Activated CD8-positive, alpha-beta memory T cell treated with anti-CD3 and anti-CD28 coated beads, Interleukin-2, amount 50 U/mL, for 1 hour (primary cell): Measurements from ENCODE around the gene TOM1L2.
"Not testable (repeated sequence)": the region's sequence is repeated elsewhere in the genome, so short reads cannot be mapped to it uniquely, and the experiment has no call there.

Experiments used
- DNase-seq: peaks from one replicate; pipeline ENCODE4 v3.0.0-alpha.2; 2020; ENCODE audit errors: extremely low read depth

The TOM1L2 gene

DNA sequence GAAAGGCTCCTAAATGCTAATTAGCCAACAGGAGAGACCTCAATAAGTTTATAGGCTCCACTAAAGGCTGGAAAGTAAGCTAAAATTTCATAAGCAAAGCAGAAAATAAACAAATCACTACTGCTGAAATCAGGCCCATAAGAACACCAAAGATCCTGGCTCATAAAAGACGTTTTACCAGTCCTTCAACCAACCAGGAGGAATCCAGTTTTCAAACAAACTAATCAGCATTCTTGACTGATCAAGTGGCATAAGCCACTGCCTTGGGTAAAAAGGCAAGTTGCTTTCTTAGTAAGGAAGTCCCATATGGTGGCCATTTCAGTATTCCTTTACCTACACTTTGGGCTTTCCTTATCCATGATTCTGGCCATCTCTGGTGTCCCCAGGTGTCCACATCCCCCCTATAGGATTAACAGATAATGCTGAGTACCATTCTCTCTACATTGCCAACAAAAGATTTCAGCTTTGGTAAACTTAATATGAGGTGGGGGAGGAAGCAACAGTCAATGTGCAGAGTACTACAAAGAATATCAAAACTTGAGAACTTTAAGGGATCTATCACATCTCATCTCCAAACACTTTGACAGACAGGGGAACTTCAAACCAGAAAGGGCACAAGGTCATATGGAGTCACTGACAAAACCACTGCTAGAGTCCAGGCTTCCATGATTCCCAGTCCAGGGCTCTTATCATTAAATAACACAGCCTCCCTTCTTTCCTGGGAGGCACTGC is 1.3 kb downstream of the TOM1L2 start:
- no peak for DNase-seq

DNA sequence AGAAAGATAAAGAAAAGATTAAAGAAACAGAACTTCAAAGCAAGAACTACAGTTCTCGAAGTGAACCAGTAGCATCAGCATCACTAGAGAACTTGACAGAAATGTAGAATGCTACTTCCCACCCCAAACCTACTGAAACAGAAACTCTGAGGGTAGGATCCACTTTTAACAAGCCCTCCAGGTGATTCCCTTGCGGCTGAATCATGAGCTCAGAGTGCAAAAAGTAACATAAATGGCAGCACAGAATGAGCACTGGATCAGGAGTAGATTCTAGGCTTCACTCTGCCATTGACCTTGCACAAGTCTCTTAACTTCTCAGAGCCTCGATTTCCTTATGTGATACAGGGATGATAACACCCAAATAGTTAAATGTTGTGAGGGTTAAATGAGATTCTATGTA is 5.8 kb downstream of the TOM1L2 start:
- DNase-seq, result no peak

DNA sequence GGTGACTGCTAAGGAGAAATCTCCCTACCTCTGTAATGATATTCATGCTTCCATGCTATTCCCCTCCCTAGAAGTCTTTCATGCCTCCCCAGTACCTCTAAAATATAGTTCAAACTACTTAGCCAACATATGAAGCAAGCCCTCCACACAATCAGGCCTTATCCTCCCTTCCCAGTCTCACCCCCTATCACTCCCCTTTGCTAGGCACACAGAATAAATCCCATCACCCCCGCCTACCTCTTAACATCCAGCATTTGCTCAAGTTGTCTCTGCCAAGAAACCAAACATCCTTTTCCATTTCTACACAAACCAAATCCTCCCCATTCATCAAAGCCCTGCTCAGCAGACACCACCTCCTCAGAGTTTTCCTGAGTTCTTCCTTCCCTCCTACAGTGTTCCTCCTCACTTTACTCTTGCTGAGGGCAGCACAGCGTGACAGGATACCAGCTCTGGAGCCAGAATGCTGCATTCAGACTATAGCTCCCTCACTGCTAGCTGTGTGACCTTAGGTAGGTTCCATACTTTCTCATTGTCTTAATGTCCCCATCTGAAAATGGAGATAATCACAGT is 7.0 kb downstream of the TOM1L2 start:
- no peak for DNase-seq

DNA sequence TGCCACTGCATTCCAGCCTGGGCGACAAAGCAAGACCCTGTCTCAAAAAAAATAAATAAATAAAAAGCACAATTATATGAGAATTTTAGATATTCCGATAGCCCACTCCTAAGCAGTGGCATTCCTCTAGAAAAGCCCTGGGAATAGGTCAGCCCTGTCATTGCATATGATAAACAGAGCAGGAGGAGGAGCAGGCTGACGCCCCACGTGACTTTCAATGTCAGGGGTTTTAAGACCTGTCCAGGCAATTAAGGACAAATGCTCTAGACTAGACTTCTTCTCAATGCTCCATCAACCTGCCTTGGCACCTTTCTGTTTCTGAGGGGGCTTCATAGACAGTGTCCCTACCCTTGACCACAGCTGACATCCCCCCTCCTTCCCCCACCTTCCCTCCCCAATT is 7.5 kb downstream of the TOM1L2 start:
- DNase-seq, result no peak

DNA sequence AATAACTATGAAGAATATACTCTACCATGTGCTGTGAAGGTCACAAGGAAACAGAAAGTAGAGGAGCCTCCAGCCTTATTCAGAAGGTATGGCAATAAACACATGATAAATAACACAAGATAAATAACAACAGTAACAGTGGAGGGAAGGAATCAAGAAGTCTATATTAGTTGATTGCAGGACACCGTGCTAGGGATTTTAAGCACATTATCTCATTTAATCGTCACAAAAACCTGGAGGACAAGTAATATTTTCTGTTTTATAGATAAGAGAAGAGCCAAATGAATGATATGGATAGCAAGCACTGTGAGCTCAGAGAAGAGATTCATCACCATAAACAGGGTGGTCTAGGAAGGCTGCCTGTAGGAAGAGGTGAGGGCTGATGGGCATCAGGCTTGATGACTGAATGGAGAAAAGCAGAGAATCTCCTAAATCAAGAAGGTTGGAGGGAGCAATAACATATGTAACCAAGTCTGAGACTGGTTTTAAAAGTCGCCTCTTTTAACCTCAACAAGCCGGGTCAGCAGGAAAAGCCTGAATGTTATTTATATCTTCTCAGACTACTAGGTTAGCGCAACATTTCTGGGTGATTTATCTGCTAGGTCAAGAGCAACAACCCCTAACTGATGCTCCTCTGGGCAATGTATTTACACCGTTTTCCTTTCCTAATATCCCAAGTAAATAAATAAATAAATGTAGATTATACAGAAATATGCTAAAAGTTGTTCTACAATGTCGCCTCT is 8.3 kb downstream of the TOM1L2 start:
- no peak for DNase-seq

- no peak for DNase-seq
Measured at GRCh38 chr17:17963066-17963465, 9.1 kb downstream of the TOM1L2 start.

DNA sequence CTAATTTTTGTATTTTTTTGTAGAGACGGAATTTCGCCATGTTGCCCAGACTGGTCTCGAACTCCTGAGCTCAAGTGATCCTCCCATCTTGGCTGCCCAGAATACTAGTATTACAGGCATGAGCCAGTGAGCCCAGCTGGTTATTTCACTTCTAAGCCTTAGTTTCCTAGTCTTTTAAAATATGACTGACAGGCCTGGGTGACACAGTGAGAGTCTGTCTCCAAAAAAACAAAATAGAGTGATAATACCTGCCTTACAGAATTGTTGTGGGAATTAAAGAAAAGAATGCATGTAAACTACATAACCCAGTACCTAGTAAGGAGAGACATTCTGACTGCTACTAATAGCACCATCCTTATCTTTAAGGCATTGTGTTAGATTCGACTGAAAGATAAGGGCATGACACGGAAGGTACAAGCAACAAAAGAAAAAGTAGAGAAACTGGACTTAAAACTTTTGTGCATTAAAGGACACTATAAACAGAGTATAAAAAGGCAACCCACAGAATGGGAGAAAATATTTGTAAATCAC is 11.6 kb downstream of the TOM1L2 start:
- DNase-seq, result no peak

DNA sequence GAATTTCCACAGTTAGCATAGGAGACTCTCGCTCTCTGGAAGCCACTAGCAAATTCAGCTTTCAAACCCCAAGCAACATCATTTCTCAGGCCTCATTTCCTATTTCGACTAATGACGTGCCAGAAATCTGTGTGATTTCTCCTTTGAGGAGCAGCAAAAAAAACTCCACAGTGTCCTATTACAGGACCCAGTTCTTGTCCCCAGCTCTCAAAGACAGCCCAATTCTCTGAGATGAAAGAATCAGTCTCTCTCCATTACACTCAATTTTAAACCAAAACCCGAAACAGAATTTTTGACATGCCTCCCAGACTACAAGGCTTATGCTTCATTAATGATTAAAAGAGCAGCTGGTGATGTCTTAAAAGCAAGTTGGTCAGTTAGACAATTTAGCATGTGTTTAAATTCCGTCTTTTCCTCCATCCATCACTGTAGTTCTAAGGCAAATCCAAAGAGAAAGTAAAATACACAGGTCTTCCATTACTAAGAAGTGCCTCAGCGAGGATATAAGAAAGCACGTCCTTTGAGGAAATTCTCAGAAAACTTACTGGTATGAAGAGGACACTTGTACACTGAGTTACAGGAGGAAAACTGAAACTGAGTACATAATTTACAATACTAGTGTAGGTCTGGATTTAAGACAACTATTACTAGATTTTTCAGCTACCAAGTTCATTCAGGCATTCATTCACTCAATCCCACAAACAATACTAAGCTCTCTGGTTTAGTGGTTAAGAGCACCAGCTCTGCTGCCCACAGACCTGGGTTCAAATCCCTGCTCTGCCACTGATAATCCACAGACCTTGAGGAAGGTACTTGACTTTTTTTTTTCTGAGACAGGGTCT is 12.5 kb downstream of the TOM1L2 start:
- DNase-seq, result no peak

GRCh38 chr17:17958982-17959381 is 13.2 kb downstream of the TOM1L2 start:
- DNase-seq, result no peak

DNA sequence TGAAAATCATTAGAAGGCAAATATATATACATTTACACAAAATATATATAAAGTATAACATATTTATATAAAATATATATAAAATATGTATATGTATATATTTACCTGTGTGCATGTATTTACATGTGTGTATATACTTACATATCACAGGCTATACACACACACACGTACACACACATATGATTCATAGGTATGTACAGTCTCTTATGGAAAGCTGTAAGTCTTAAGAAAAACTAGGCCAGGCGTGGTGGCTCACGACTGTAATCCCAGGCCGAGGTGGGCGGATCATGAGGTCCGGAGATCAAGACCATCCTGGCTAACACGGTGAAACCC is 14.7 kb downstream of the TOM1L2 start:
- DNase-seq, result no peak

DNA sequence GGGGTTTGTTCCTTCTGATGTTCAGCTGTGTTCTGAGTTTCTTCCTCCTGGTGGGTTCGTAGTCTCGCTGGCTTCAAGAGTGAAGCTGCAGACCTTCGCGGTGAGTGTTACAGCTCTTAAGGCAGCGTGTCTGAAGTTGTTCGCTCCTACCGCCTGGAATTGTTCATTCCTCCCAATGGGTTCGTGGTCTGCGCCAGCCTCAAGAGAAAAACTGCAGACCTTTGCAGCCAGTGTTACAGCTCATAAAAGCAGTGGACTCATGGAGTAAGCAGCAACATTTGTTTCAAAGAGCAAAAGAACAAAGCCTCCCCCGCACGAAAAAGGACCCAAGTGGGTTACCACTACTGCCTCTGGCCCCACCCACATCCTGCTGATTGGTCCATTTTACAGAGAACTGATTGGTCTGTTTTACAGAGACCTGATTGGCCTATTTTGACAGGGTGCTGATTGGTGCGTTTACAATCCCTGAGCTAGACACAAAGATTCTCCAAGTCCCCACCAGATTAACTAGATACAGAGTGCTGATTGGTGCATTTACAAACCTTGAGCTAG is 16.3 kb downstream of the TOM1L2 start:
- DNase-seq, result not testable (repeated sequence)

- DNase-seq, result no peak
Measured at GRCh38 chr17:17954079-17954478, 18.1 kb downstream of the TOM1L2 start.

DNA sequence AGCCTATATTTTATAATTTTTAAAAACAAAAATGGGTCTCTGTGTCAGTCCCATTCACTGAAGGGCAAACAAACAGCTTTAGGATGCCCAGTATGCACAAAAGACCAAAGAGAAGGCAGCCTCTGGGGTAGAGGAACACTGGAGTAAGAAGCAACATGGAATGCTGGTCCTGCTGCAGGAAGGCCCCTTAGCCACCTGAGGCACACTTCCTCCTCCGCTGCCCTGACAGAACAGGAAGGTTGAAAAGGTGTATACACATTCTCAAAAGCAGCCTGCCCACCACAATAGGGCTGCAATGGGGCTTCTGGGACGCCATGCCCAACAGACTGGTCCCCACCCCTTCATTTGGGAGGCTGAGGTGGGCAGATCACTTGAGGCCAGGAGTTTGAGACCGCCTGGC is 19.5 kb downstream of the TOM1L2 start:
- DNase-seq, result no peak

DNA sequence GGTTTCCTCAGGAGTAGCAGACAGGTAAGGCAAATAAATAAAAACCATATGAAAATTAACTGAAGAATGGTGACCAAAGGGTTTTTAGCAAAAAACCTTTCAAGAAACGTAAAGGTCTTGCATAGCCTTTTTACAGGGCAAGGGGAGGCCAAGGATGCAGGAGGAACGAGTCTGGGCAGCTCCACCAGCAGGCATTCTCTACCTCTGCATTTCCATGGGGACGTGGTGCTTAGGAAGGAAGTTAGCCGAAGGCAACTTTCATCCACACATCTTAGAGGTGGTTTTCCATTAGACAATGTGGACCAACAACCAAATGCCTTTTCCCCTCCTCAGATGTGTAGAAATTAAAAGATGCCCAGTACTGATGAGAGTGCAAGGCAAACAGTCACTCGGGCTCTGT is 20.7 kb downstream of the TOM1L2 start:
- DNase-seq, result no peak

- DNase-seq, result no peak
Measured at GRCh38 chr17:17950806-17951205, 21.4 kb downstream of the TOM1L2 start.

DNA sequence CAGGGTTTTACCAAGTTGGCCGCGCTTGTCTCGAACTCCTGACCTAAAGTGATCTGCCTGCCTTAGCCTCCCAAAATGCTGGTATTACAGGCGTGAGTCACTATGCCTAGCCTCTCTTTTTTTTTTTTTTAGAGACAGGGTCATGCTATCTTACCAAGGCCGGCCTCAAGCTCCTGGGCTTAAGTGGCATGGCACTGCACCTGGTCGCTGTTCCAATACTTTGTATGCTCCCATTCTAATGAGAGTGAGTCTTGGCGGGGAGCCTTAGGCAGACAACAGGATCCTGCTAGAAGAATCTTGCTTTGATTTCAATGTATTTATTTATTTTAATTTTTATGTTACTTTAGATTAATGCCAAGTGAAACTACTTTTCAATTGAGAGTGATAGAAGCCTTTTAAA is 21.9 kb downstream of the TOM1L2 start:
- DNase-seq, result no peak

GRCh38 chr17:17947966-17948365 is 24.2 kb downstream of the TOM1L2 start:
- no peak for DNase-seq

DNA sequence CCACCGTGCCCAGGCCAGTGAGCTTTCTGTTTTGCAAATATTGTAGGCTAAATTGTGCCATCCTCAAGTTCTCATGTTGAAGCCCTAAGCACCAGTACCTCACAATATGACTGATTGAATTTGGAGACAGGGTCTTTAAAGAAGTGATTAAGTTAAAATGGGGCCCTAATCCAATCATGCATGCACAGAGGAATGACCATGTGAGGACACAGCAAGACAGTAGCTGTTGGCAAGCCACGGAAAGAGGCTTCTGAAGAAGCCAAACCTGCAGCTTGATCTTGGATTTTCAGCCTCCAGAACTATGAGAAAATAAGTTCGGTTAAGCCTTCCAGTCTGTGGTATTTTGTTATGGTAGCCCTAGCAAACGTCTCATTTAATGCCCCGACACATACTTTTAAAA is 24.9 kb downstream of the TOM1L2 start:
- DNase-seq, result no peak

DNA sequence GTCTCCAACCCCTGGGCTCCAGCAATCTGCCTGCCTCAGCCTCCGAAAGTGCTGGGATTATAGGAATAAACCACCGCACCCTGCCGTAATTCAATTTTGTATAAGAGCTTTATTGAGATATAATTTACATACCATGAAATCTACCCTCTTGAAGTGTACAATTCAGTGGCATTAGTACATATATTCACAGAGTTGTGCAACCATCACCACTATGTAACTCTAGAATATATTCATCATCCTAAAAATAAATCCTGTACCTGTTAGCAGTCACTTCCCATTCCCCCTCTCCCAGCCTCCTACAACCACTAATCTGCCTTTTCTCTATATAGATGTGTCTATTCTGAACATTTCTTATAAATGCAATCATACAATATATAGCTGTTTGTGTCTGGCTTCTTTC is 26.1 kb downstream of the TOM1L2 start:
- DNase-seq, result no peak

DNA sequence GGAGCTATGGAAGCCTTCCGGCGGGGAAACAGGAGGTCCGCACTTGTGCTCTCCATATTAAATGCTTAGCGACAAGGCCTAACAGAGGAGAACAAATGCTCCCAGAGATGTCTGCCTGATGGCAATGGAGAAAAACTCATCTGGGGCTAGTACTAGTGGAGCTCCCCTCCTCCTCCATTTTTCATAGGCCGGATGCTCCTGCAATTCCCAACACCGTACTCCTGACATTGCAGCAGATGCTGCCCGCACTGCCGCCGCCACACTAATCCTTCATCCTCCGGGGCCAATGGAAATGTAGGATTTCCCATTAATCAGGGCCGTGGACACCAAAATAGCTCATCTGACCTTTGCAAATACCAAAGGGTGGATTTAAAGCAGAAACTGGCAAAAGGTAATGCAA is 27.5 kb downstream of the TOM1L2 start:
- DNase-seq, result no peak

GRCh38 chr17:17944242-17944641 is 28.0 kb downstream of the TOM1L2 start:
- no peak for DNase-seq
